Mammary microvascular endothelial cell (primary cell): Measurements from ENCODE around the gene EBLN2. TPM values are rescaled to one million over a fixed set of nuclear protein-coding genes. Genes with fewer than 3 reads are reported as not detected.

Experiments used
- total RNA-seq: library from RNA; depleted of rRNA; stranded (reverse); fragments of >200 nt; gene quantifications from 2 replicates; pipeline ENCODE4 v1.2.3, GENCODE V29; 2015

Gene EBLN2
- total RNA-seq: 1.4 and 2.4 TPM in 2 replicates

DNA sequence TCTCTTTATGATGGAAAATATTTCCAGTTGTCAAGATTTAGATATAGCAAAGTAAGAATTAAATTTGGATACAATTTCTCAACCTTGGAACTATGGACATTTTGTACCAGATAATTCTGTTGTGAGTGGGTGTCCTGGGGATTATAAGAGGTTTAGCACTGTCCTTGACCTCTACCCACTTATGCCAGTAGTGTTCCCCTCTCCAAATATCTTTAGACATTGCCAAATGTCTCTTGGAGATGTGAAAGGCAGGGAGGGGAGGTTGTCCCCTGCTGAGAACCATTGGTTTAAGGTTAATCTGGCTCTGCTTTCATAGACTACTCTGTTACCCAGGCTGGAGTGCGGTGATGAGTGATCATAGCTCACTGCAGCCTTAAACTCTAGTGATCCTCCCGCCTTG, at the start of gene EBLN2:
Gene EBLN2, plus strand, starts transcription at position 244 of the 400 bp plus-strand sequence. CDS start 423 bp downstream, outside the sequence.

Other genes starting within 250 kb of the EBLN2 start
- gene SHQ1, start 213.2 kb upstream of the EBLN2 start, total RNA-seq: 13.9 and 14.5 TPM in 2 replicates
- gene GXYLT2, start 173.6 kb upstream of the EBLN2 start, total RNA-seq: 0.07 and 0.64 TPM in 2 replicates
- gene PPP4R2, start 64.8 kb upstream of the EBLN2 start, total RNA-seq: 27.6 and 31.6 TPM in 2 replicates